Hematopoietic multipotent progenitor cell treated with erythropoietin and hydrocortisone succinate and interleukin-3 and kit ligand, for 4 days (in vitro differentiated cells): ENCODE results near the gene GNAI2.
"Not testable (repeated sequence)": the region's sequence is repeated elsewhere in the genome, so short reads cannot be mapped to it uniquely, and the experiment has no call there.

Experiments used
- DNase-seq: peaks from one replicate; pipeline ENCODE4 v3.0.0-alpha.2; 2015

The GNAI2 gene

GRCh38 chr3:50205413-50206276, 30.4 kb upstream of the GNAI2 start:
- peak; percentile 61 for DNase-seq

- DNase-seq, result no peak
Observed at GRCh38 chr3:50207359-50208042, 28.5 kb upstream of the GNAI2 start.

- DNase-seq, result no peak
Observed at GRCh38 chr3:50208677-50209344, 27.2 kb upstream of the GNAI2 start.

GRCh38 chr3:50210176-50210509, 25.9 kb upstream of the GNAI2 start:
- DNase-seq, result no peak

- DNase-seq, result no peak
Observed at GRCh38 chr3:50210510-50211367, 25.3 kb upstream of the GNAI2 start.

GRCh38 chr3:50211368-50211717, 24.7 kb upstream of the GNAI2 start:
- DNase-seq, result not testable (repeated sequence)

- peak; percentile 61 for DNase-seq
Observed at GRCh38 chr3:50211930-50212329, 24.1 kb upstream of the GNAI2 start.

GRCh38 chr3:50212502-50212901, 23.5 kb upstream of the GNAI2 start:
- no peak for DNase-seq

- DNase-seq, result no peak
Observed at GRCh38 chr3:50212971-50213370, 23.0 kb upstream of the GNAI2 start.

GRCh38 chr3:50213373-50213772, 22.6 kb upstream of the GNAI2 start:
- no peak for DNase-seq

- DNase-seq, result no peak
Observed at GRCh38 chr3:50214824-50215223, 21.2 kb upstream of the GNAI2 start.

GRCh38 chr3:50215529-50215928, 20.5 kb upstream of the GNAI2 start:
- no peak for DNase-seq

- no peak for DNase-seq
Observed at GRCh38 chr3:50217681-50218080, 18.3 kb upstream of the GNAI2 start.

GRCh38 chr3:50218448-50218847, 17.6 kb upstream of the GNAI2 start:
- no peak for DNase-seq

GRCh38 chr3:50219285-50219684, 16.7 kb upstream of the GNAI2 start:
- no peak for DNase-seq

GRCh38 chr3:50220109-50220508, 15.9 kb upstream of the GNAI2 start:
- DNase-seq, result no peak

GRCh38 chr3:50221051-50221410, 15.0 kb upstream of the GNAI2 start:
- no peak for DNase-seq

GRCh38 chr3:50221411-50222168, 14.4 kb upstream of the GNAI2 start:
- peak; percentile 41 for DNase-seq

- DNase-seq, result no peak
Observed at GRCh38 chr3:50222169-50222528, 13.9 kb upstream of the GNAI2 start.

GRCh38 chr3:50224639-50225038, 11.4 kb upstream of the GNAI2 start:
- no peak for DNase-seq

- peak; percentile 67 for DNase-seq
Observed at GRCh38 chr3:50226888-50227389, 9.1 kb upstream of the GNAI2 start.
